HUDEP-2 (cell line): ENCODE results near the gene HENMT1.
"Not testable (repeated sequence)": the region's sequence is repeated elsewhere in the genome, so short reads cannot be mapped to it uniquely, and the experiment has no call there.

ENCODE experiments used
- DNase-seq, 76 experiments: peaks; one replicate each; lab custom pipeline; 2025; ENCODE audit not compliant: unreplicated experiment in 76 of 76; lab: John Stamatoyannopoulos, UW

HENMT1 gene

GRCh38 chr1:108661030-108661609 lies at the start of gene HENMT1:
Gene HENMT1 (minus strand): TSS chr1:108661093. CDS start chr1:108659884, 1,209 bp downstream.
- peak in 67 of 76 experiments; percentile 14 to 81 (median 53) for DNase-seq

- peak in 34 of 76 experiments; percentile 4 to 52 (median 24) for DNase-seq
Measured at GRCh38 chr1:108708691-108709660, 48.1 kb upstream of the HENMT1 start.

- no peak for DNase-seq
Measured at GRCh38 chr1:108706643-108707042, 45.8 kb upstream of the HENMT1 start.

- DNase-seq = no peak
Measured at GRCh38 chr1:108704496-108704895, 43.6 kb upstream of the HENMT1 start.

GRCh38 chr1:108703939-108704338 lies 43.0 kb upstream of the HENMT1 start:
- no peak for DNase-seq

- not testable (repeated sequence) for DNase-seq
Measured at GRCh38 chr1:108702109-108702508, 41.2 kb upstream of the HENMT1 start.

- DNase-seq = no peak
Measured at GRCh38 chr1:108701176-108701849, 40.4 kb upstream of the HENMT1 start.

GRCh38 chr1:108699375-108700332 lies 38.8 kb upstream of the HENMT1 start:
- no peak for DNase-seq

GRCh38 chr1:108695535-108695934 lies 34.6 kb upstream of the HENMT1 start:
- no peak for DNase-seq

- DNase-seq = peak in 37 of 76 experiments; percentile 3 to 73 (median 38)
Measured at GRCh38 chr1:108692724-108693655, 32.1 kb upstream of the HENMT1 start.

- peak; percentile 22 to 92 (median 82) for DNase-seq
Measured at GRCh38 chr1:108691942-108692723, 31.2 kb upstream of the HENMT1 start, which contains the start of gene PRPF38B. Gene PRPF38B (plus strand): TSS chr1:108692310. CDS start chr1:108692592, 282 bp downstream.

GRCh38 chr1:108691128-108691941 lies 30.4 kb upstream of the HENMT1 start:
- peak in 17 of 76 experiments; percentile 5 to 64 (median 40) for DNase-seq

GRCh38 chr1:108686614-108687313 lies 25.9 kb upstream of the HENMT1 start:
- DNase-seq = peak in 22 of 76 experiments; percentile 5 to 66 (median 20)

- no peak for DNase-seq
Measured at GRCh38 chr1:108685529-108685928, 24.6 kb upstream of the HENMT1 start.

GRCh38 chr1:108681701-108682100 lies 20.8 kb upstream of the HENMT1 start:
- not testable (repeated sequence) for DNase-seq

- DNase-seq = no peak
Measured at GRCh38 chr1:108679586-108680213, 18.8 kb upstream of the HENMT1 start.
